Nasal cavity respiratory epithelium epithelial cell of viscerocranial mucosa (primary cell): ENCODE results near the gene CTR9. TPM values are rescaled to one million over a fixed set of nuclear protein-coding genes. Genes with fewer than 3 reads are reported as not detected.

ENCODE experiments used
- total RNA-seq: library from RNA; depleted of rRNA; stranded (reverse); fragments of >200 nt; gene quantifications from 2 replicates; pipeline ENCODE4 v1.2.3, GENCODE V29; 2014

Gene CTR9
- total RNA-seq = 35.3 and 45.1 TPM in 2 replicates

GRCh38 chr11:10750838-10751580 lies at the start of gene CTR9:
TSS of gene CTR9 (plus strand) at chr11:10751246. CDS start at chr11:10751413, 167 bp downstream.

GRCh38 chr11:10808553-10809372 lies 57.7 kb downstream of the CTR9 start, which contains the start of gene EIF4G2:
TSS of gene EIF4G2 (minus strand) at chr11:10808926.

Other genes starting within 250 kb of the CTR9 start
- gene RNF141, start 210.1 kb upstream of the CTR9 start, total RNA-seq = 62.7 and 98.1 TPM in 2 replicates
- not detected in 2 replicates for gene LYVE1, start 182.6 kb upstream of the CTR9 start, total RNA-seq
- 0.50 and 0.68 TPM in 2 replicates for gene IRAG1, start 57.5 kb upstream of the CTR9 start, total RNA-seq
- 536 and 1,134 TPM in 2 replicates for gene EIF4G2, start 57.7 kb downstream of the CTR9 start, total RNA-seq
- gene ZBED5, start 106.8 kb downstream of the CTR9 start, total RNA-seq = 18.8 and 38.9 TPM in 2 replicates